ENCODE results near the gene ARID5A.
A peak's percentile ranks its signal among the peaks of the same experiment; 100 is the strongest.

ARID5A gene

DNA sequence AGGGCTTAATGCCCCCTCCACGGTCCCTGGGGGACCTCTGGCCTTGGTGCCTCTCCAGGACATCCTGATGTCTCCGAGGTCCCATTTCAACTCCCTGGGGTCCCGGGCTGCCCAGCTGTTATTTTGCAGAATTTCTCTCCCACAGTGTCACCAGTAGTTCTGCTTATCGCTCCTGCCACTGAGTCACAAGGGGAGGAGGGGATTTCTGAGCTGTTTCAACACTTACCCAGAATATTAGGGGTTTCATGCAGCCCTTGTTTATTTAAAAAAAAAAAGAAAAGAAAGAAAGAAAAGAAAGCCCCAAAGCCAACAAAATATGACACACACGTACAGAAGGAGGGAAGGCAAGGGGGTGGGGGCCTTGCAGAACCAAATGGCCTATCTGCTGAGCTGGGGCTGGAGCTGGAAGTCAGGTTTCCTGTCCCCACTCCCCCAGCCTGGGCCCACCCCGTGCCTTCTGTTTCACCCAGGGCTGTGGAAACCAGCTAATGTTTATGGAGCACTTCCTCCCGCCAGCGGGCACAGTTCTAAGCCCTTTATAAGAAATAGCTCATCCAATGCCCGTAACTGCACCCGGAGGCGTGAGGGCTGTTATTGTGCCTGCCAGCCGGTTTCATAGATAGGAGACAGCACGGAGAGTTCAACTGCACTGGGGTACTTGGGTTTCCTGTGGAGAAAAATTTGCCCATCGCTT, 8.4 kb upstream of the ARID5A start:
- peak; percentile 54 for DNase-seq

DNA sequence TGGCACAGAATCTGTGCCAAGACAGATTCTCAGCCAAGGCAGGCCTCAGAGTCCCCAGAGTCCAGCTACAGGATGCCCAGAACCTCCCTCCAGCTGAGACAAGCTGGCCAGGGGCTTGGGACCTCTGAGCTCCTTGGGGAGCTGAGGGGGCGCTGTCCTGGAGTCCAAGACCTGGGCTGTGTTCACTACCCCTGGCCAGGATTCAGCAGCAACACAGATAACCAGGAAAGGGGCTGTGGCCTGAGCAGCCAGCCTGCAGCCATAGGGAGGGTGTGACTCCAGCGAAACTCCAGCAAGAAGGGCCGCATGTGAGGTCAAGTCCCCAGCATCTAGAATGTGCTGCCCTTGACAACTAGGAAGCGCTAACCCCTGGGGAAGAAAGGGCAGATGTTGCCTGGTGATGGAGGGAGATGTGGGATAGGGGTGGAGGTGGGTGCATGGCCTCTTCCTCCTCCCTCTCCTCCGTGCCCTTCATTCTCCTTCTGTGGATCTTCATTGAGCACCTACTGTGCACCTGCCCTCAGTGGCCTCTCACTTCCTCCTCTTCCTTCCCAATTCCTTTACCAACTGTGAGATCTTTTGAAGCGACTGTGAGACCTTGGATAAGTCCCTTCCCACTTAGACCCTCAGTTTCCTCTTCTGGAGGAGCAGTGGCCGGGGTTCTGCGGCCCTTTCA, 7.7 kb upstream of the ARID5A start:
- DNase-seq = no peak

DNA sequence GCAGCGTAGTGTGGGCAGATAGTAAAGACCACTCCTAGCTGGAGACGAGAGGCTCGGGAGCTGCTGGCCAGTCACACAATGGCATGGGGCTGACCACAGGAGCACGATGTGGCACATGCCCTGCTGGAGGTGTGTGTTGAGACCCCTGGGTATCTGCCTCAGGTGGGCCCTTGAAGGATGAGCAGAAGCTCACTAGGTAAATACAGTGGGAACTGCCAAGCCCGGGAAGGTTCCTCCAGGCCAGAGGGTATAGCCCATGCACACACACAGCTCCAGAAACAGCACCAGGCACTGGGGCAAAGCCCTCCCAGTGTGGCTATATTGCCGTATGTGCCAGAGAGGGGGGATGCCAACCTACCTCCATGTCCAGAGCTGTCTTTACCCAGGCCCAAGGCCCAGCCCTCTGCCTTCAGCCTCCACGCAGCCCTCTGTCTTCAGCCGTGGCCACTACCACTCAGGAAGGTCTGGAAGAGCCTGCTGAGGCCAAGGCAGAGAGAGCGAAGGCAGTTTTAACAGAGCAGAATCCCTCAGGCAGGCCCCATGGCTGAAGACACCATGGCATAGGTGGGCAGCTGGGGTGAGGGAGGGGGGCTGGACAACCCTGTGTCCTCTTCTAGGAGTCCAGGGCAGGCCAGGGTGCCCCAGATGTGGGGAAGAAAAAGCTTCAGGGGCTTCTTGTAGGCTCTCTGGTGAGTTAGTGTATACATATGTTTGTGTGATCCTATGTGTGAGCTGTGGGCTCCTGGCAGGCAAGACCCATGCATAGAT, 7.0 kb upstream of the ARID5A start:
- no peak for DNase-seq

DNA sequence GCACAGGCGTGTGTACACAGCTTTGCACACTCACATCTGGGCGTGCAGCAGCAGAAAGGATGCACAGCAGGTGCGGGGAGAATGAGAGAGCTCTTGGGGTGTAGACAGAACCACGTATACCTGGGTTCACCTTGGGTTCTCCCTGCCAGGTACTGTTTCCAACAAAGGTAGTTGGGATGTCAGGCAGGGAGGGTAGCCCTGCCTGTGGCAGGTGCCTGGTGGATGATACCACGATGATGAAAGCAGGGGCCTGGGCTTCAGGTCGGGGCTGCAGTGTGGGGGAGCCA, 6.5 kb upstream of the ARID5A start:
- DNase-seq = no peak

DNA sequence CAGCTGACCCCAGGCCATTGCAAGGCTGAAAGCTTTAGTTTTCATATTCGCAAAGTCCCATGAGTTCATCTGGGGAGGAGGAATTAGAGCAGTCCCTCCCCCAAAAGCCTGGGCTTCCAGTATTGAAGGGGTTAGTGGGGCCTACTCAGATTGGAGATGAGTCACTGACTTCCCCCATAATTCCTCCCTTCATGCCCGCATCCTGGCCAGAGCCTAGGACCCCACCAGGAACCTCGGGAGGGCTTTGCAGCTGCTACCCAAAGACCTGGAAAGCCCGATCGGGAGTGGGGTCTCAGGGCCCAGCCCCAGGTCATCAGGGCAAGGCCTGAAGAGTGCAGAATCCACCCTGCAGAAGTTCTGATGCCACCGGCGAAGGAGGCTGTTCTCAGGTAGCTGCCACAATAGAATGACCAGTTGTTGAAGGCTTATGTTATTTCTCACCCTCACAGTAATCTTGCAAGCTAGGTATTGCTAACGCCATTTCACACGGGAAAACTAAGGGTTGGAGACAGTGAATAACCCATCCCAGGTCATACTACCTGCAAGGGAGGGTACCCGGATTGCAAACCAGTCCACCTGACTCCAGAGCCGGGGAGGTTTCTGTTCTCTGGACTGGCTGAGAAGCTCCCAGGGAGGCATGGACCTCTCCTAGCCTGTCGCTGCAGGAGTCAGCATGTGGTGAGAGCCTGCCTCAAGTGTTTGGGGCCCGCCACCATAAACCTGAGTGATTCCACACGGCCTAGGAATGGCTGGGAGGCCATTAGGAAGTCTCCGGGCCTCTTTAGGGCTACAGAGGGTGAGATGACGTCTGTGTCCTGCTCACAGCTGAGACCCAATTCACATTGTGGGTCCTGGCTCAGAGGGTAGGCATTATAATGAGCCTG, 5.8 kb upstream of the ARID5A start:
- DNase-seq = peak; percentile 27

DNA sequence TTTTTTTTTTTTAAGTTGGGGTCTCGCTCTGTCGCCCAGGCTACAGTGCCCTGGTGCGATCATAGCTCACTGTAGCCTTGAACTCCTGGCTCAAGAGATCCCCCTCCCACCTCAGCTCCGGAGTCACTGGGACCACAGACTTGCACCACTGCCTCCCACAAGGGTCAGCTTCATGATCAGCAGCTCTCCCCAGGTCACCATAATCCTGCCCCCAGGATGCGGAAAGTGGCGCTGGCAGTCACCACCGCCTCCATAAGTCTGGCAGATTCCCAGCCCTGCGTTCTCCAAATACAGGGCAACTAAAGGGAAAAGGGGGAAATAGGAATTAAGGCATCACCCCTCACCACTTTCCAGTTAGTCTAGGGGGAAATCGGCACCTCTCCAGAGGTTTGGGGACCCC, 5.2 kb upstream of the ARID5A start:
- no peak for DNase-seq

DNA sequence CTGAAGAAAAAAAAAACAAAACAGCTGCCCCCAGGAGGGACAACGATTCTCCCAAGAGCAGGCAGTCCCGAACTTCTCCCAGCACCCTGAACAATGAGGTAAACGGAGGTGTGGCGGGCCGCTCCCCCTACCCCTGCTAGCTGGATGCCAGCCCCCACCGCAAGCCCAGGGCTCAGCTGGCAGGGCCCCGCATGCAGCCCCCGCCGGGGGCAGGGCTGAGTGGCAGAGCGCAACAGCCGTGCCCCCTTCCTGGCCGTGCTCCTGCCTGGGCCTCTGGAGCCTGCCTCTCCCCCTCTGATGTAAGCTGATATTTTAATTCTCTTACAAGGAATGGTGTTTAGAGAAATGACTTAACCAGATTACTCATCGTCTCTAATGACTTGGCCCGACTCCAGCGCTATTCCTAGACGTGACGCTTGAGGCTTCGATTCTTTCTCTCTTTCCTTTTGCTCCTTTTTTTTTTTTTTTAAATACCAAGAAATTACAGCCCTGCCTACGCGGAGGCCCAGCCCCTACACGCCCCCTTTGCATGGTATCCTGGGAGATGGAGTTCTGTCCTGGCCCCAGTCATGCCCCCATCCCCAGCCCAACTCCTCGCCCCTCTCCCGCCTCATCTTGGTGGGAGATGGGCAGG, 4.6 kb upstream of the ARID5A start:
- DNase-seq = peak; percentile 100

DNA sequence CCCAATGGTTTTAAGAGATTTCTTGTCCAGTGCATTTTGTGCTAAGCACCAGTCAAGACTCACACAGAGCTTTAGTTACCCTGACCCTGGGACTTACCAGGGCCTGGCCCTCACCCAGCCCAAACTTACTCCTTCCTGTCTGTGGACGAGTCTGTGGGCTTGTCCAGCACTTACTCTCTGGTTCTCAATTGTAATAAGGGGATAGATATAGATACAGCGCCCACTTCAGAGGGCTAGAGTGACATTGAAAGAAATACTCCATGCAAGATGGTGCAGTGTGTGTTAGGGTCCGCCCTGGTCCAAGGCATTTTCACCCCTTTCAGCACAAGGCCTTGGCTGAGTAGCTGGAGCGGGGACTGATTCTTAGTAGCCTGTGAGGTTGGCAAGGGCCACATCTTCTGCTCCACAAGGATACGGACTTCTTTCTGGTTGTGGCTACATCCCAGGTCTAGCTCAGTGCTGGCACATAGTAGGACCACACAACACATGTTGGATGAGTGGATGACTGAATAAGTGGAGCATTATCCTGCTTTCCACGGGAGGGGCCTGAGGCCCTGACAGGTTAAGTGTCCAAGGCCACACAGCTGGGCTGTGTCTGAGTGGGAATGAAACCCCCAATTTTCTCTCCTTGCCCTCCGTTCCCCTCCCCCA, 3.8 kb upstream of the ARID5A start:
- DNase-seq = no peak

DNA sequence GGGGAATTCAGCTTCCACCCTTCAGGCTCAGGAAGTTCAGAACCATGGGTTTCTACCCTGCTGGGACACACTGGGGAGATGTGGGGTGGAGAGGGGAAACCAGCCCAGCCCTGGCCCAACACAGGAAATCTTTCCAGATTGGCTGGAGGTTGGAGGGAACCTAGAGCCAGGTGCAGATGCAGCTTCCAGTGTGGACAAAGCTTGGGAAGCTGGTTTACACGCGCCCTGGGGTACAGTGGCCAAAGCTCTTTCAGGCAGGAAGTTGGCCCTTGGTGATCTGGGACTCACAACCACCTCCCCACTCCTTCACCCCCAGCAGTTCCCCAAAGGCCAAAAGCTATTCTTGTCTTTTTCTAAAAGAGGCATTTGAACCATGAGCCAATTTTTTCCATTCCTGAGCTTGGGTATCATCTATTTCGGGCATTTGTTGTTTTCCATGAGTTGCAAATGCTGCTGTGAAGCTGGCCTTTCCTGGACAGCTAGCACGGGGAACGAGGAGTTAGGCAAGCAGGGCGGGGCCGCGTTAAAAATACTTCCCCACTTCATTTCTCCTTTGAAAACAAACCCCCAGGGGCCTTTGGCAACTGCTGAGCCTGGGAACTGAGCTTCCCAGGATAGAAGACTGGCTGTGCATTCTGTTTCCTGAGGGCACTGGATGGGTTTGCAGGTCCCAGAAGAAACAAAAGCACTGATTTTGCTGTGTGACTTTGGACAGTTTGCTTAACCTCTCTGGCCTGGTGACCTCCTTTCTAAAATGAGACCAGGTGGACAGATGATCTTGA, 3.1 kb upstream of the ARID5A start:
- peak; percentile 92 for DNase-seq

DNA sequence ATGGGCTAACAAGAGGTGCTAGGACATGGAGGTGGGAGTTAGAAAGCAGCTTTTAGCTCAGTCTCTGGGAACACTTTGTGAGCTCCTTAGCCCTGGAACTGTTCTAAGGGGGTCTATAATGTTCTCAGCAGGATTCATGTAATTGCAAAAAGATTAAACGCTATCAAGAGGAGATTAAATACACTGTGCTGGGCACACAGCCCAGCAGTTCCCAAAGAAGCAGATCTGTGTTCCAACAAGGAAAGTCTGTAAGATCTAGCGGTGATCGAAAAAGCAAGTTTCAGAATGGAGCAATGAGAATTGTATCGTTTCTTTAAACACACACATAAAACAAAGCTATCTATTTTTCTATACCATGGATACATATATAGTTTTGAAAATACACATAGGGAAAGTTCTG, 2.4 kb upstream of the ARID5A start:
- DNase-seq = no peak

DNA sequence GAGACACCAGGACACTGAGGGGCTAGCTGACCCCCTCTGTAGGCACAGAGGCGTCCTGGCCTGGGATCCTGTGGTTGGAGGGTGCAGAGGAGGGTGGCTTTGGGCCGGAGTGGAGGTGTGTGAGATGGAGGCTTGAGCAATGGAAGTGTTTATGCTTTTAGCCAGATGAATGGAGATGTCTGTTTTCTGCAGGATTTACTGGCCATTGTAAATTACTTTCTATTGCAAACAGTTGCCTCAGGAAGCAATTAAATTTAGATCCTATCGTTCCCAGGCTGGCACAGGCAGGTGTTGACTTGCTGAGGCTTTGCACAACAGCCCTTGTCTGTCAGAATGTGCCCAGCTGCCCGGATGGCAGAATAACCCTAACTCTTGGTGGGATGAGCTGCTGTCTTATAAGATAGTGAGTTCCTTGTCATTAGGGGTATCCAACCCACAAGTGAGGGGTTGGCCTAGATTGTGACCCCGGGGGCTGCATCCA, 1.8 kb upstream of the ARID5A start:
- no peak for DNase-seq

DNA sequence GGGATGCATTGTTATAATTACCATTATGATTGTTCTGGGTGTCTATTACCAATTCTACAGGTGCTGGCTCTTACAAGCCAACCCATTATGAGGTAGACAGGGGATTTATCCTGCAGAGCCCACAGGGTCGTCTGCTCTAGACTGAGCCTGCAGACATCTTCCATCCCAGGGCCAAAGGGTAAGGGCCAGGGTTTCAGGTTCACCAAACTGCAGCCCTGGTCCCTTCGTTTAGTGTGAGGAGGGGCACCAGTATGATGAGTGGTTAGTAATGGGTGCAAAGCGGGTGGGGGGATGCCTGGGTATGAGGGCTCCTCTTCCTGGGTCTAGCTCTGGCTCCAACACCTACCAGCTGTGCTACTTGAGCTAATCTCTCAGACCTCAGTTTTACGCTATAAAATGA, 1.2 kb upstream of the ARID5A start:
- no peak for DNase-seq

DNA sequence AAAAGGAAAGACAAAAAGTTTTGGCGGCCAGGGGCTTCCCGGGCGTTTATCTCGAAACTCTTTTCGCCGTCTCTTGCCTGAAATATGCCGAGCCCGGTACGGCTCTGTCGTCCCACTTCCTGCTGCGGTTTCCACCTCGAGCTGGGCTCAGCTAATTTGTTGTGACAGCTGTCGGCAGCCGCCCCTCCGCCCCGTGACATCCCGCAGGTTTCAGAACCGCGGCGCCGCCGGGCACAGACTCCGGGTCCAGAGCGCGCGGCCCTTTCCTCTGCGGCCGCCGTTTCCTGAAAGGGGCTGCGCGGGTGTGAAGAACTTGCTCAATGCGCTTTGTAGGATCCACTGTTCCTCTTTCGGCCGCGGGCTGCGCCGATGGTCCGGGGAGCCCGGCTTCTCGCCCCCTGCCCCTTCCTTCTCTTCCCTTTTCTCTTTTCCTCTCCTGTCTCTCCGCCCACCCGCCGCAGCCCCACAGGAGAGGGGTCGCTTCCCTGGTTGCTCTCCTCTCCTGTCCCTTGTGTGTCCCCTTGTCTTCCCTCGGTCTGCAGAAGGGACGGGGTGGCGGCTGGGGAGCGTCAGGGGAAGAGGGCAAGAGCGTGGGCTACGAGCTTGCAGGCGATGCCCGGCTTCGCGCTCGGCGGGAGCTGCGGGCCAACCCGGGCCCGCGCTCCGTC, 648 bp downstream of the ARID5A start:
- peak; percentile 53 for DNase-seq

DNA sequence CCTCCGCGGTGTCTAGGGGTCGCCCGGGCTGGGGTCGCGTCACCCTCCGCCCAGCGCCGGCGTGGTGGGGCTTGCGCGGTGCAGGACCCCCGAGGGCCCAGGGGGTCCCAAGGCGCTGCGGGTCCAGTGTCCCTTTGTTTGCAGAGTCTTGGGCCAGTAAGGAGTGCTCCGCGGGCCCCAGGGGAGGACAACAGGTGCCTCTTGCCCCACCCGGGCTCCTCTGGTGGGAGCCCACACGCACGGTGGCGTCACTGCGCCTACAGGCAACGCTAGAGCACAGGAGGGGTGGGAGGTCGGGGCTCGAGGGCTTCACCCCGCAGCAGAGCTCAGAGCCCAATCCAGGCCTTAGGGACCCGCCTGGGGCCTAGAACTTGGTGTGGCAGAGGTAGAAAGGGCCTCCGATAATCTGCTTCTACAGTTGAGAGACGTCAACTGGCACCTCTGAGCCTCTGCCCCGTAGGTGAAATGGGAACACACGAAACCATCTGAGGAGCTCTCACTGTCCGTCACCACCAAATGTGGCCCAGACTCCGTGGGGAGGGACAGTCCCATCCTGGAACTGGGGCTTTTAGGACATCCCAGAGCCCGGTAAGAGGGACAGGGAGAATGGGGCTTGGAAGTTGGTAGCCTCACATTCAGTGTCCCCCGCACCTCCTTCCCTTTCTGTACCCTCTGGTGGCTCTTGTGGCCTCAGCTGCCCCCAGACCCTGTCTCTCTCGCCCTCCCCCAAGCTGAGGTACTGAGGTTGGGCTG, 1.4 kb downstream of the ARID5A start:
- DNase-seq = no peak

DNA sequence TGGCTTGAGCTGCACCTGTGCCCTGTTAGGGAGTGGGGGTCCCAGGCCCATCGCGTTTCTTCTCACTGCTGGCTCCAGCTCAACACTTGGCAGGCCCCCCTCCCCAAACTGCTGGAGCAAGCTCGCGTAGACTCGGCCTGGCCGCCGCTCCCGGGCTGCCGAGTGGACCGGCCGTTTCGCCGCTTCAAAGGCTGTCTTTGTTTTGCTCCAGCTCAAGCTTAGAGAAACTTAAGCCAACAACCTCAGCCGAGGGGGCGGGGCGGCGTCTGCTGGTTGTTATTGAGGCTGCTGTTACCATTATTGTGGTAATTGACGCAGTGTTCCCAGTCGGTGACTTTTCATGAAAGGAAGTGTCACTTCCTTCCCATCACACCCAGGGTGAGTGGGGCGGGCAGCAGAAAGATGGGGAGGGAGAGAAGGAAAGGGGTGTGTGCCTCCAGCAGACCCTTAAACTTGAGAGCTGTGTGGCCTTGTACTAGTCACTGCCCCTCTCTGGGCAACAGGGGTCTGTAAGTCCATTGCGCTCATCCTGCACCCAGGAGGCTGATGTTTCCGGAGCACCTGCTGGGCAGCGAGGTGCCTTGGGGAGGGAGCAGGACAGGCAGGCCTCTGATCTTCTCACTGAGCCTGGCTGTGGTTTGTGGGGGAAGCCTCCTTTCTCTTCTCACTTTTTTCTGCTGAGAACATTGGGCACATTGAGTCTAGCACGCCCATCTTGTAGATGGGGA, 2.1 kb downstream of the ARID5A start:
- no peak for DNase-seq

DNA sequence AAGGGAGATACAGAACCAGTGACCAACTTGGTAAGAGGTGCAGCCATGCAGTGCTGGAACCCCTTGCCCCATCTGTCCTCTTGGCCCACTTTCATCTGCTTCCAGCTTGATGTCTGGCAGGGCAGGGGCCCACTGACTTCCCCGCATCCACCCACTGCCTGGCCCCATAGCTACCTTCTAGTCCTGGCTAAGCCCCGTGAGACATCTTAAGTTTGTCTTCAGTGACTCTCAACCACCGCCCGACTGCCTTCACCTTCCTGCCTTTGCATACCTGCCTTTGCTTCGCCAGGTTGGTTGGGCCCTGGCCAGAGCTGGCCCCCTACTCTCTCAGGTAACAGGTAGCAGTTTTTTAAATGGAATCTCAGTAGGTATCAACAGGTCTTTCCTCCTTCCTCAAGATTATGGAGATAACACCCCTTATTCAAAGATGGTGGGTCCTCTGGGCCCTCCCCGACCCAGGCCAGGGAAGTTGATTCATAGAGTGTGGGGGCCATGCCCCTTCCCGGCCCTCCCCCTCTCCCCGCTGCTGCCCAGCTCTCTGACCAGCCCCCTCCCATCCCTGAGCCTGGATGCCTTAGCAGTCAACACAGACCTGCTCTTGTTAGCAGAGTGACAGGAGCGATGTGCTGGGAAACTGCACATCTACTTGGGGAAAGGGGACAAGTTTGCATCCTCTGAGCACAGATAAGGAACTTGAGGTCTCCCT, 2.8 kb downstream of the ARID5A start:
- no peak for DNase-seq

DNA sequence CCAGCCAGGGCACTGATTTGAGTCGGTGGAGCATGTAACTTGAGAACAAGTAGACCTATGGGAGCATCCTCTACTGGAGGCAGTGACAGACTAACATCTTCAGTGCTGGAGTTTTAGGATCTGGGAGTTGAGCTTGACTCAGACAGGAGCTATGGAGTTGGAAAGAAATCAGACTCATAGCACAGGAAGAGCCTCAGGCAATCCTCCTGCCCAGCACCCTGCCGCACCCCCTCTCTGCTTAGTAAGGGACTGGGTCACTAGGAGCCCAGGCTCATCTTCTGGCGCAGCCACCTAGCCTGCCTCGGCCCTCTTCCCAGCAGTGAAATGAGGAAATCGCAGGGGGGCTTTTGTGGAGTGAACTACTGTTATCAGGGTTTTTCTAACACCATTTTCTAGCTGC, 3.6 kb downstream of the ARID5A start:
- peak; percentile 57 for DNase-seq
